Breast epithelium (tissue), 4 donors: ENCODE results near the gene RAPGEF1. TPM values are rescaled to one million over a fixed set of nuclear protein-coding genes. Genes with fewer than 3 reads are reported as not detected.

Experiments used
- DNase-seq, 2 donors: peaks; one replicate each; pipeline ENCODE4 v3.0.0-alpha.2; 2019; ENCODE audit warnings: low spot score in 2 of 2
- H3K27ac ChIP-seq, 2 donors: fragments of 200-600 bp; sonication (generic) in 1 of 2; one replicate each; pipeline ENCODE4 v1.5.1; 2016 to 2019; ENCODE audit warnings: mild to moderate bottlenecking in 1 of 2
- H3K27me3 ChIP-seq, 2 donors: fragments of 200-600 bp; sonication (generic) in 1 of 2; one replicate each; pipeline versions ENCODE4 v1.5.1 to v1.6.0; 2017 to 2019; ENCODE audit warnings: control low read depth in 1 of 2, mild to moderate bottlenecking in 1 of 2
- H3K36me3 ChIP-seq: fragments of 200-600 bp; one replicate; pipeline ENCODE4 v1.5.1; 2019
- H3K4me1 ChIP-seq, 2 donors: fragments of 200-600 bp; sonication (generic); one replicate each; pipeline ENCODE4 v1.5.1; 2016 to 2019; ENCODE audit warnings: control low read depth in 1 of 2
- H3K4me3 ChIP-seq, 3 donors: fragments of 200-600 bp; sonication (generic); 1 replicate in 2 of 3; 2 replicates in 1 of 3; pipeline ENCODE4 v1.5.1; 2016 to 2019; ENCODE audit warnings: mild to moderate bottlenecking in 3 of 3, moderate library complexity in 2 of 3
- H3K9me3 ChIP-seq, 2 donors: fragments of 200-600 bp; sonication (generic) in 1 of 2; one replicate each; pipeline ENCODE4 v1.5.1; 2016 to 2019; ENCODE audit warnings: control low read depth in 1 of 2
- POLR2A ChIP-seq: fragments of 450-650 bp; IDR thresholded peaks from one replicate; pipeline ENCODE4 v1.6.1; 2016; ENCODE audit warnings: antibody characterized with exemption, mild to moderate bottlenecking, moderate library complexity
- POLR2AphosphoS5 ChIP-seq, 3 donors: sonication (generic); formaldehyde crosslinking; IDR thresholded peaks; one replicate each; pipeline ENCODE4 v1.6.1; 2017; ENCODE audit warnings: antibody characterized with exemption in 3 of 3
- intact Hi-C: fragments of 100-400 bp; cut with DNase I; formaldehyde crosslinking; loops from one replicate; pipeline ENCODE4 v1.15.1; 2023; ENCODE audit warnings: low total_unique reads
- total RNA-seq, 3 donors: library from RNA; depleted of rRNA; stranded (reverse); fragments of >200 nt; gene quantifications; one replicate each; pipeline ENCODE4 v1.1.0, GENCODE V29; 2016
- TF ChIP-seq, protein P1 (sequence below), 3 donors: fragments of 450-650 bp; IDR thresholded peaks; one replicate each; pipeline ENCODE4 v1.5.1; 2016 to 2017; ENCODE audit warnings: antibody characterized with exemption in 3 of 3, mild to moderate bottlenecking in 3 of 3, moderate library complexity in 3 of 3

Gene RAPGEF1
- total RNA-seq, 3 donors from 2014 or later, result 35.3 to 38.0 (median 37.3) TPM

GRCh38 chr9:131589124-131589711 lies 150.7 kb downstream of the RAPGEF1 start:
- Histone ChIP-seq H3K36me3 (no peaks in the 10 kb centered on the region), H3K27me3 (no peaks in the 10 kb centered on the region), H3K9me3 (no peaks in the 10 kb centered on the region), H3K4me1 (no peaks in the 10 kb centered on the region), H3K27ac (no peak overlapping the region), H3K4me3 (no peak overlapping the region)
- TF ChIP-seq POLR2A (no peak), POLR2AphosphoS5 (IDR thresholded peaks at IDR 0.05) (no peak)
- TF ChIP-seq, protein P1, sequence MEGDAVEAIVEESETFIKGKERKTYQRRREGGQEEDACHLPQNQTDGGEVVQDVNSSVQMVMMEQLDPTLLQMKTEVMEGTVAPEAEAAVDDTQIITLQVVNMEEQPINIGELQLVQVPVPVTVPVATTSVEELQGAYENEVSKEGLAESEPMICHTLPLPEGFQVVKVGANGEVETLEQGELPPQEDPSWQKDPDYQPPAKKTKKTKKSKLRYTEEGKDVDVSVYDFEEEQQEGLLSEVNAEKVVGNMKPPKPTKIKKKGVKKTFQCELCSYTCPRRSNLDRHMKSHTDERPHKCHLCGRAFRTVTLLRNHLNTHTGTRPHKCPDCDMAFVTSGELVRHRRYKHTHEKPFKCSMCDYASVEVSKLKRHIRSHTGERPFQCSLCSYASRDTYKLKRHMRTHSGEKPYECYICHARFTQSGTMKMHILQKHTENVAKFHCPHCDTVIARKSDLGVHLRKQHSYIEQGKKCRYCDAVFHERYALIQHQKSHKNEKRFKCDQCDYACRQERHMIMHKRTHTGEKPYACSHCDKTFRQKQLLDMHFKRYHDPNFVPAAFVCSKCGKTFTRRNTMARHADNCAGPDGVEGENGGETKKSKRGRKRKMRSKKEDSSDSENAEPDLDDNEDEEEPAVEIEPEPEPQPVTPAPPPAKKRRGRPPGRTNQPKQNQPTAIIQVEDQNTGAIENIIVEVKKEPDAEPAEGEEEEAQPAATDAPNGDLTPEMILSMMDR (IDR thresholded peaks at IDR 0.05), result no peak
- no peak for DNase-seq
- intact Hi-C loops, result no loop called here

- Histone ChIP-seq H3K4me1 (no peaks in the 10 kb centered on the region), H3K36me3 (no peaks in the 10 kb centered on the region), H3K27ac (no peak overlapping the region), H3K9me3 (no peaks in the 10 kb centered on the region), H3K4me3 (no peak overlapping the region), H3K27me3 (no peaks in the 10 kb centered on the region)
- no peak for DNase-seq
- intact Hi-C loops, result no loop called here
- TF ChIP-seq POLR2A (no peak), POLR2AphosphoS5 (IDR thresholded peaks at IDR 0.05) (no peak)
- TF ChIP-seq, protein P1 (IDR thresholded peaks at IDR 0.05), result no peak
Measured at GRCh38 chr9:131588396-131588795, 151.5 kb downstream of the RAPGEF1 start.

- Histone ChIP-seq H3K4me3 (no peak overlapping the region), H3K36me3 (no peaks in the 10 kb centered on the region), H3K9me3 (no peaks in the 10 kb centered on the region), H3K27ac (no peak overlapping the region), H3K4me1 (no peaks in the 10 kb centered on the region), H3K27me3 (no peaks in the 10 kb centered on the region)
- DNase-seq, result no peak
- intact Hi-C loops, result no loop called here
- TF ChIP-seq, protein P1 (IDR thresholded peaks at IDR 0.05), result no peak
- no peak for TF ChIP-seq POLR2A
- no peak for TF ChIP-seq POLR2AphosphoS5 (IDR thresholded peaks at IDR 0.05)
Measured at GRCh38 chr9:131587906-131588305, 152.0 kb downstream of the RAPGEF1 start.

DNA sequence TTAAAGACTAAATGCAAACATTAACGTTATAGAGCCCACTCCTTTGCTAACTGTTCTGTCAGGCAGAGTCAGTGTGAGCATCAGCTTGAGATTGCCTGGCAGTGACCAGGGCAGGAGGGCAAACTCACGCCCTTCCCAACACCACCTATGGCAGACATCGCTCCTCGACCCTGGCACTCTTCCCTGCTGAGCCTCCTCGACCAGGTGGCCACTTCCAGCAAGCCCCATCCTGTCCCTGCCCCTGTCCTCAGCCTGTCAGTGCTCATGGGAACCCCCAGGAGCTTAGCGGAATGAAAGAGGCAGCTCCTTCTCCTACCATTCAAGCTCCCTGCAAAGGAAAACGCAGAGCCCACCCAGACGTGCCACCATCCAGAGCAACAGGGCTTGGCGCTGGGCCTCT lies 152.5 kb downstream of the RAPGEF1 start:
- Histone ChIP-seq H3K27me3 (no peaks in the 10 kb centered on the region), H3K4me3 (no peak overlapping the region), H3K36me3 (no peaks in the 10 kb centered on the region), H3K27ac (no peak overlapping the region), H3K9me3 (no peaks in the 10 kb centered on the region), H3K4me1 (no peaks in the 10 kb centered on the region)
- intact Hi-C loops, result no loop called here
- TF ChIP-seq POLR2A (no peak), POLR2AphosphoS5 (IDR thresholded peaks at IDR 0.05) (no peak)
- TF ChIP-seq, protein P1 (IDR thresholded peaks at IDR 0.05), result no peak
- no peak for DNase-seq

GRCh38 chr9:131585375-131585774 lies 154.5 kb downstream of the RAPGEF1 start:
- TF ChIP-seq POLR2AphosphoS5 (IDR thresholded peaks at IDR 0.05) (no peak), POLR2A (no peak)
- TF ChIP-seq, protein P1 (IDR thresholded peaks at IDR 0.05), result no peak
- Histone ChIP-seq H3K9me3 (no peaks in the 10 kb centered on the region), H3K27ac (no peak overlapping the region), H3K4me3 (no peak overlapping the region), H3K4me1 (no peaks in the 10 kb centered on the region), H3K27me3 (no peaks in the 10 kb centered on the region), H3K36me3 (no peaks in the 10 kb centered on the region)
- DNase-seq, result no peak
- intact Hi-C loops, result no loop called here
